ENCODE data around the gene BMAL1.
A peak's percentile ranks its signal among the peaks of the same experiment; 100 is the strongest.

Gene BMAL1

DNA sequence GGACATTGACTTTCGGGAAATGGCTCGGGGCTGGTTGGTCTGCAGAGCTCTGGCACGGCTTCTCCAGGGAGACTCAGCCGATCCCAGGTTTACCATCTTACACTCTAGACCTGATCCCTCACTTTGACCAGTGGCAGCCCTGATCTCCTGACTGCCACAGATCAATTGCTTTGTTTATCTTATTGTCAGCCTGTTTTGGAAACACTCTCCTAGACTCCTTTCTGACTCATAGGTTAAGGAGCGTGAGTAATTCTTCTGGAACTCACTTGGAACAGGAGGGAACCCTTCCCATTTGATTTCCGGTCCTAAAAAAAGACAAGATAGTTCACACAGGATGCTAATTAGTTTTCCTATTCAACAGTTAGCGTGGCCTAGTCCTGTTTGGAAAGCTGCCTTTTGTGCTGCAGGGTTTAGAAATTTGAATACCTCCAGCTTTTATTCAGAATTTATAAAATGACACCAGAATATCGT is 16.0 kb upstream of the BMAL1 start:
- DNase-seq (ENCODE audit: low read depth): no peak

DNA sequence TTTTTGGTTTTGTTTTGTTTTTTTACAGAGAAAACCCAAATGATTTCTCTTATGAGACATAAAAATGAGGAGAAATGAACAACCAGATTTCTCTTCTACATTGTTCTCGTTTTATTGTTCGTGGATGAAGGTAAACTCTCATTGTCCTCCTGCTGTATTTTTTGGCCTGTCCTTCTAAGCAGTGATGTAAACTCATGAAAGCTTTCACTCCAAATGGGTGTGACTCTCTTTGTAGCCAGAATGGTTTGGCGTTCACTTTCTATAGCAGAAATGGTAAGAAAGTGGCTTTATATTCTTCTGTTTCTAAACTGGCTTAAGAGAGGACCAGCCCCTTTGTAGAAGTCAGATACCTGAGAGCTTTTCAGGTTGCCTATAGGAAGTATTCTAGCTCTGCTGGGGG is 15.5 kb upstream of the BMAL1 start:
- DNase-seq (ENCODE audit: low read depth): no peak

DNA sequence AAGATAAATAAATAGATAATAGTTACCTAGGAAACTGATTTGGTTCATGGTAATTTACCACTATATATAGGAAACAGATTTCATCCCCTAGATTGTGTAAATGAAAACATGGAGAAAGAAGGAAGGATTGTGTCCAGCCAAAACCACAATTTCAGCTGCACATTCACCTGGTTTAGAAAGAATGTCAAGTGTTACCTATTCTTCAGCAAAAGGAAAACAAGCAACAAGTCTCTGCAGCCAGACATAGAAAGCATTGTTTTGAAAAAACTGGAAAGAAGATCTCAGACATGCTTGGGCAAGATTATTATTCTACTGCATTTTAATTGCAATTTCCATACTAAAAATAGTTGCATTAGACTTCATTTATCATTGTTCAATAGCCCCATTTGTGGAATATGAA is 8.8 kb upstream of the BMAL1 start:
- no peak for DNase-seq (ENCODE audit: low read depth)

DNA sequence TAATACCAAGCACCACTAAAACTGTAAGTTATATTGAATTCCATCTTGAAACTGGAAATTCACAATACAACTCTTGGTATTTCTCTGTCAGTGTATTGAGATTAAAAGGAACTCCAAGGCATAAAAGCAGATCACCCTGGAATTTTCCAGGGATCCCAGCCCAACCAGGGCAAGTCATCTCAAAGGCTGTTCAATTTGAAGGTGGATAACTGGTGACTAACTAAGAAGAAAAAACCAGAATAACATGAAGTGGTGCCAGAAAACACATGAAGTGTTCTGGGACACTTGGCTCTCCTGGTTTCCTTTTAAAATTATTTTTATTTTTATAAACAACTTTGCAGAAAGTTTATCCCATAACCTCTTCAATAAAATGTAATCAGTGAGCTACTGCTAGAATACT is 7.8 kb upstream of the BMAL1 start:
- no peak for DNase-seq (ENCODE audit: low read depth)

DNA sequence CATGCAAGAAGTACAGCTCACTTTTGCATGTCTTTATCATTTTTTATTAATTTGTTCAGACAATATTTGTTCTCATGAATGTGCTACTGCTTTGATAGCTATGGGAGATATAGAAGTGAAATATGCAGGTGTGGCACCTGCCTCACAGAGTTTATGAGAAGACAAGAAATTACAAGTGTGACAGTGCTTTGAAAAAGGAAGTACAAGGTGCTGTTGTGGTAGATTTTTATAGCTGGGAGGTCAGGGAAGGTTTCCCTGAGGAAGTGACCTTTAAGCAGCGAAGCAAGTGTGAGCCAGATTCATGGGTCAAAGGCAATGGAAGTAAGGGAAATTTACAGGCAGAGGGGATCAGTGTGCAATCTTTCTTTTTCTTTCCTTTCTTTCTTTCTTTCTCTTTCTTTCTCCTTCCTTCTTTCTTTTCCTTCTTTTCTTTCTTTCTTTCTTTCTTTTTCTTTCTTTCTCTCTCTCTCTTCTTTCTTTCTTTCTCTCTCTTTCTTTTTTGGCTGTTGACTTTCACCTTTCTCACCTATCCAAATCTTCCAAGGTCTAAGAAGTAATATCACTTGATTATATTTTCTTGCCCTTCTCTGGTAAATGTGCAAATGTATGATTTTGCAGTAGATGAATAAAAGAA is 6.4 kb upstream of the BMAL1 start:
- no peak for DNase-seq (ENCODE audit: low read depth)

DNA sequence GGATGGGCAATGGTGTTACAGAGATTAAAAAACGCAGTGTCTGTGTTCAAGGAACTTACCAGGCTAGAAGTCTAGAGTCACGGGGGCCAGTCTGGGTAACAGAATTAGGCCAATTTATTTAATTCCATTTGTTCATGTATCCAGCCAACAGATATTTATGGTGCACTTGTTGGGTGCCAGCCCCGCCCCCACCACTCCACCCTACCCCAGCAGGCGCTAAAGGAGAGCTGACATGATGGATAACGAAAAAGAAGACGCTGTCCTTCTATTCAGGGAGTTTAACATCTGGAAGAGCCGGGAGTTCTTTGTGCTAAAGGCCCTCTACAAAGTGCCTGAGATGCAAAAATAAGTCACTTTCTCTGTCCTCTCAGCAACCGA is 1.1 kb upstream of the BMAL1 start:
- no peak for DNase-seq (ENCODE audit: low read depth)

DNA sequence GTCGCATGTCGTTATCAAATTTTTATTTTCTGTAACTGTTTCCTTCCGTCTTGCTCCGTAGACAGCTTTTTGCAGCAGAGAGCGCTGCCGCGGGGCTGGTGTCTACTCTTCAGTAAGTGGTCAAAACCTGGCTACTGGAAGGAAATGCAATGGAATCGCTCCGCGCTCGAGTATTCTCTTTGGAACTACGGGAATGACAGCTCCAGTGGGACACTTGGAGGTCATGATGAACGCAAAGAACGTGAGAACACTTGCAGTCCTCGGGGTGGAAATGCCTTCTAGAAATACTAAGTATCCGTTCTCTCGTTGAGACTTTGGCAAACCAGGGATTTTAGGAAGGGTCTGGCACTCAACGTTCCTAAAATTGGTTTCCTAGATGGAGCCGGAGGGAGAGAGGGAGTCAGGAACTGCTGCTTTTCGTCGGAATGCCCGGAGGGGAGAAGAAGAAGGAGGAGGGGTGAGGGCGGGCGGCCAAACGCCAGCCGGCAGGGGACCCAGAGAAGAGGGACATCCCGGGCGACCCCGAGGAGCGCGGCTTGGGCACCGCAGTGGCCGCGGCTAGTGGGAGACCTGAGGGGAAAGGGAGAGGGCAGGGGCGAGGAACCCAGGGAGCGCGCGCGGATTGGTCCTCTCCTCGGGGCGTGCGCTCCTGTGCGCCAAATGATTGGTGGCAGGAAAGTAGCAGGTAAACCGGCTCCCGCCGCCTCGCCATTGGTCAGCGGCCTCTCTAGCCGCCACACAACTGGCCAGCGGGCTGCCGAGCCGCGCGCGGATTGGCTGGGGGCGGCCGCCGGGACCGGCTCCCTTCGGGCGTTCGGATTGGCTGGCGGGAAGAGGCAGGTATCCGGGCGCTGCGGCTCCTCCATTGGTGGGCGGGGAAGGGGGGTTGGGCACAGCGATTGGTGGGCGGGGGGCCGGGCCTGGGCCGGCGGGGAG is 490 bp upstream of the BMAL1 start:
- DNase-seq (ENCODE audit: low read depth): peak; percentile 97

DNA sequence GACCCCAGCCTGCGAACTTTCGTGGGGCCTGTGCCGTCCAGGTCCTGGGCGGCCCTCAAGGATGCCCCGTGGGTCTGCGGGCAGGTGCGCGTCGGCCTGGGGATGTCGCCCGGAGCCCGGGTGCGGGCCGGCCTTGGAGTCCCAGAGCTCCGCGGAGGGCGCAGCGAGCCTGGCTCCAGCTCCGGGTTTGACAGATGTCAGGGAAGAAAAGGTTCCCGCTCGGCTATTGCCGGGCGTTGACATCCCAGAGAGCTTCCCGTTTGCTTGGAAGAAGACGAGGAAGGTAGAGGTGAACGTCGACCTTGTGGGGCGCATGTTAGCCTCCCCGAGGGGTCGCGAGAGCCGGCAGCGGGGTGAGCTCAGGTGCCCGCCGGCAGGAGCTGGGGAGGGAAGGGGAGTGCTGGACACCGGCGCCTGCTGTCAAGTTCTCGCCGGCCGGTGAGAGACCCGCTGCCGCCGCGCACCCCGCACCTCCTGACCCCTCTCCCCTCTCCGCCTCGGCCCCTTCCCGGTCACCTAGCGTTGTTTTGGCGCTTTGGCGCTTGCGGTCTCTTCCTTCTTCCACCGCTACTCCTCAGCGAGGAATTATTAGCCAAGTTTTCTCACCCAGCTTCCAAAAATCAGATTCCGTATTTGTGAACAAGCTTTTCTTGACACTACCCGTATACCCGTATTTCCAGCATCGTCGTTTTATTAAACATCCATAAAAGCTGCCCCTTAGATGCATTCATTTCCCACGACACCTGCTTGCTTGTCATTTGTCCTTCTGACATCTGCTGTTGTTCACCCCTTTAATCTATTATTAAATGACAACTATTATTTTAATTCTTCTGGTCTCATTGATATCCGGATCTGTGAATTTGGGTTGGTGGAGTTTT is 1.3 kb downstream of the BMAL1 start:
- no peak for DNase-seq (ENCODE audit: low read depth)

DNA sequence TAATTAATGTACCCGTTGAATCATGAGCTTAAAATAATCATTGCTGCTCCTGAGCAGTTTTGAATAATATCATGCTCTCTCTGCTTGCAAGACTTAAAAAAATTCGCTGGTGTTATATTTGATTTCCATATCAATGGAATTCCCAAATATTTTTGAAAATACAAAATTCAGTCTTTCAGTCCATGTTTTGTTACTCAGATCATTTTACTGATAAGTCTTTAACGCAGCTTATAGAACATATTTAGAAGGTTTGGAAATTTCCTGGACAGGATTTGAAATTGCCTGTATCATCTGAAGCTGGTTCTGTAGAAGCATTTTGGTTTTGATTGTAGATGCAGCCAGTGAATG is 1.9 kb downstream of the BMAL1 start:
- DNase-seq (ENCODE audit: low read depth): no peak

DNA sequence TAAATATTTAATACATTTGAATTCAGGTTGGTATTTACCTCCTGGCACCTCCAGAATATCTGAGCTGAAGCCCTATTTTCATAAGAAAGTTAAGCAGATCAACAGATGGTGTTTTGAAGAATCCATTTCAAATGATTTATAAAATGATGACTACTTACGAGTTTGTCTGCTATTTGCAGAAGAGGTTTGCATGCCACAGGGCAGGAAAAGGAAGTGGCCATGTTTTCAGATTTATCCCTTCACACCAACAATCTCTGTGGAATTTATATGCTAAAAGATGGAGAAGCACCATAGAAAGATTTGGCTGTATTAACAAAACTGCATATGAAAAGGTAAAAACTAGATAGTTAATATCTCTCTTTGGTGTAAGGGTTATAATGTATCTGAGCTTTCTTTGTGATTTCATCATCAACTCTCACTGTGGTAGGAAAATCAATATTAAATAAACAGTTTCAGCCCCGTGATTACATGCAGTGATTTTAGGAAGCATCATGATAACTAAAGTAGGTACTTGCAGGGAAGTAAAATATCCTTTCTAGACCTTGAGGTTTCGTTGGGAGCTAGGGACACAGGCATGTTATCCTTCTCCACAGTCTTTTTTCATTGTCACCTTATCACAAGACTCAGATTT is 2.6 kb downstream of the BMAL1 start:
- no peak for DNase-seq (ENCODE audit: low read depth)

DNA sequence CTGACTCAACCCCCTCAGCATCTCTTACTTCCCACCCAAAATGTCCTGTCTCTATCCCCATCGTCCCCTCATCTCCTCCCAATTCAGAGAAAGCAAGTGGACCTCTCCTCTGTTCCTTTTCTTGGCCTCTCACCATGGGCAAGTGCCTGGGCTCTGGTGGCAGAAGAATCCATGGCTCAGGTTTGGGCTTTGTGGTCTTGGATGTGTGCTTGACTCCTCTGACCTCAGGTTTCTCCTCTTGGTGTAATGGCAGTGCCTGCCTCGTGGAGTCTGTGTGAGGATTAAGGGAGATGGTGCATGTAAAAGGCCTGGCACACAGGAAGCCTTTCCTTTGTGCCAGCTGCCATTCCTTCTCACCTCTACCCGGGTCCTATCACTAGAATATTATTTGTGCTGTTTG is 3.2 kb downstream of the BMAL1 start:
- DNase-seq (ENCODE audit: low read depth): no peak

DNA sequence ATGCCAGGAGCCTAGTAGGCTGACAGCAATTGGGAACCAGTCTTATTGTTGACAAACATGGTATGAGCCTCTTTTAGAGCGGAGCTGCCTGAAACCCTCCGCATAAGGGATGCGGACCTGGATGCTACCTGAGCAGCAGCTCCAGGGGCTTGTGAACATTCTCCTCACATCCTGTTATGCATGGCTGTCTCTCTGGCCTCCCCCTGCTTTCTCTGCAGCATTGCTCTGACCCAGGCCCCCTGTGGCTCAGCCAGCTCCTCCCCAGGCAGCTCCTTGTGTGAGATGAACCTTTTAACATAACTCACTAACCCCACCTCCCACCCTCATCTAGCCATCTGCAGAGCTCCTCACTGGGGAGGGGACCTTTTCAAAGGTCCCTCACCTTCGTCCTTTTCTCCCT is 6.0 kb downstream of the BMAL1 start:
- DNase-seq (ENCODE audit: low read depth): no peak

DNA sequence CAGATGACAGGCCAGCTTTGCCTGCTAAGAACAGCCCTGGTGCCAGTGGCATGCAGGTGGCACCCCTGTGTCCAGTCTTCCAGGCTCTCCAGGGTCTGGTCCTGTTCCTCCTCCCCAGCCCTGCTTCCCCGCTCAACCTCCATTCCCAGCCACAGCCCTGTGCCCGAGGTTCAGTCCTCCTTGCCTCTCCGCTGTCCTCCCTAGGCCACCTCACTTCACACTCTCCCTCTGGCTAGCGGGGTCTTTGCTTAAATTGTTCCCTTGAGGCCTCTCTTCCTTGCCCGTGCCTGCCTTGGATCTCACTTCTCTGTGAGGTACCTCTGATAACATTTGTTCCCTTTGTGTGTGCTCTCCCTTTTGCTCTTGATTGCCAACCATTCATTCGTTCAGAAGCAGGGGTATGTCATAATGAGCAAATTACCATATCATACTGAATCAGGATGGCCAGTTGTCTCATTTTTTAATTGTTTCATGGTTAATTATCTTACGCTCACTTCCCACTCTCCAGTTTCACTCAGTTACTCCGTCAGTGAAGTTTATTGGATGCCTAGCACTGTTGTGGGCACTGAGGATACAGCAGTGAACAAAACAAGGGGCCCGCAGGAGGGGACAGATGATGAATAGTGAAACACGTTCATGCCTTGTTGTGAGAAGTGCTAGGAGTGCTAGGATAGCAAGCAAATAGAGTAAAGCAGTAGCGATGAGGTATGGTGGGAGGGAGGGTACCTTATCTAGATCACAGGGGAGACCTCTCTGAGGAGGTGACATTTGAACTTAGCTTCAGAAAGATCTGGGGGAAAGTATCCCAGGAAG is 7.4 kb downstream of the BMAL1 start:
- no peak for DNase-seq (ENCODE audit: low read depth)

DNA sequence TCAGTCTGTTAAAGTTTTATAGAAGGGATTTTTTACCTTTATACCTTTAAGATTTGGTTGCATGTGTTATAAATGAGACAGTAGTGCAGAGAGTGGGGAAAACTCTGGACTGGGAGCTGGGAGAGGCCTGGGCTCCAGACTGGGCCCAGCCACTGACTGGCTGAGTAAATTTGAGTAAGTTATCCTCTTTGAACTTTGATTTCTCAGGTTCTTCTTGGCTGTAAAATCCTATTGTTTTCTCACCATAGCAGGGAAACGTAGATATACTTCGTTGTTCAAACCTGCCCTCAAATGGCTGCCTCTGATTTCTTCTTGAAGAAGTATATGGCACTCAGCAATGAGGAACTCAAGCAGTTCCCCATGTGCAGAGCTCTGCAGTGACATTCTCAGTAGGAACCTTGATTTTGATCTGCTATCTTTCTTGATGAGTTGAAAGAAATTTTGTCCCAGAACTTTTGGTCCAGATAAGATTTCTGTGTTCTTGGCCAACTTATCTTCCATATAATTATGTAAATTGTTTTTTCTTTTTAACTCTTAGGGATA is 8.8 kb downstream of the BMAL1 start:
- DNase-seq (ENCODE audit: low read depth): no peak

DNA sequence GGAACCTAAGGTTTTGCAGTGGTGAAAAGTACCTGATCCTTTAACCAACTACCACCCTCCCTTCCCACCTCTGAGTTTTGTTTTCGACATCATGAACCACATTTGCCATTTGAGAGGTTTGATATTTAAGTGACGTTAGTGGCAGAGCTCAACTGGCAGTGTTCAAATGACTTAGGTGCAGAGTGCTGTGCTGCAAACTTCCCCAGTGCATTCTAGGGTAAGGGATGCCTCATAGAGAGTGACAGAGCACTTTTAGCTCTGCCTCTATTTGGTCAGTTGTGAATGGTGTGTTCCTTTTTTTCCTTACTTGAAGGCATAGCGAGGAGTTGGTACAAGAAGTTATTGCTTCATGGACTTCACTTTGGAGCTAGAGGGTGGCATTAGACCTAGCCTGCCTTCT is 9.4 kb downstream of the BMAL1 start:
- DNase-seq (ENCODE audit: low read depth): peak; percentile 27

DNA sequence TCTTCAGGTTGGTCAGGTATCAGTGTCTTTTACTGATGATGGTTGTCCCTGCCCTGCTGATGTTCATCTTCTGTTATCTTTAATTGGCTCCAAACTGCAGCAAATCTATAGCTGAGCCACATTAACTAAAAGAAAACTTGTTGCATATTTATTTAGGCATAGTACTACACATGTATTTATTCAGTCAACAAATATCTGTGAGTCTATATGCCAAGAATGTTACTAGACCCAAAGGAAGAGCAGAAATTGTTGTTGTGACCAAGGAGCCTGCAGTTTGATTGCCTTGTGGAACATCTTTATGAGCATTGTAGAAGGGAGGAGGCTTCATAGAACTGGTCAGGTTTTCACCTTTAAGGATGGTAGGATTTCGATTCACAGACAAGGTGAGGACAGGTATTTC is 10.1 kb downstream of the BMAL1 start:
- no peak for DNase-seq (ENCODE audit: low read depth)

DNA sequence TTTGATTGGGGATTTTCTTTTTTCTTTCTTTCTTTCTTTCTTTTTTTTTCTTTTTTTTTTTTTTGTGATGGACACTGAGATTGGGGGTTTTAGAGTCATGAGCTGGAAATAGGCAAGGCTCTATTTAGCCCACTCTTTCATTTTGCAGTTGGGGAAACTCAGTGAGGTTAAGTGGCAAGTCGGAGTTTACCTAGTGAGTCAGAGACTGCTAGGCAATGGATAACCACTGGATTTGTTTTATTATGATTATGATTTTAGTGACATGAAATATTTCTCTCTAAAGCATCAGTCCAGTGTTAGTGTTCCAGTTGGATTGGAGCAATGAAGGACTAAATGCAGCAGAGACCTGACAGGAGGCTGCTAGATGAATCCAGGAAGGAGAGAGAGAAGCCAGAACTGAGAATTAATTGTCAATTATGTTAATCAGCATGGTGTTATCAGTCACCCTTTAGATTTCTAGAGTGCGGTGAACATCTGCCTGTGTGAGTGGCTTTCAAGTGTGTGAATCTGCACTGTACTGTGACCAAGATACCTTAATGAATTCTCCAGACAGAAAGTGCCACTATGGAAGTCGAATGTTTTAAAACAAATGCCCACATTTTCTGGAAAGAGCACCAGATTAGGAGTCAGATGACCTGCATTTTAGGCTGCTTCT is 10.9 kb downstream of the BMAL1 start:
- DNase-seq (ENCODE audit: low read depth): no peak

DNA sequence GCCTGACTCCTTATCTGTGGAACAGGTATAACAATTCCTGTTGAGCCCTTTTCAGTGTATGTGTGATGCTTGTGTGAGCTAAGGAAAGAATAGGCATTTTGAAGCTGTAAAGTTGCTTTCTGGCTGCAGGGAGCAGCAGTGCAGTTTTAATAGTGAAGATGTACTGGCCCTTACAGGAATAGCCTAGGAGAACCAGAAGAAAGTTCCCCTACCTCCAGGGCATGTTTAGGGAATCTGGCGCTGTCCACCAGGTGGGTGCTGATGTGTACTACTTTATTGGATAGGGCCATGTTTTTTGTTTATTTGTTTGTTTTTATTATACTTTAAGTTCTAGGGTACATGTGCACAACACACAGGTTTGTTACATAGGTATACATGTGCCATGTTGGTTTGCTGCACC is 11.5 kb downstream of the BMAL1 start:
- DNase-seq (ENCODE audit: low read depth): no peak

DNA sequence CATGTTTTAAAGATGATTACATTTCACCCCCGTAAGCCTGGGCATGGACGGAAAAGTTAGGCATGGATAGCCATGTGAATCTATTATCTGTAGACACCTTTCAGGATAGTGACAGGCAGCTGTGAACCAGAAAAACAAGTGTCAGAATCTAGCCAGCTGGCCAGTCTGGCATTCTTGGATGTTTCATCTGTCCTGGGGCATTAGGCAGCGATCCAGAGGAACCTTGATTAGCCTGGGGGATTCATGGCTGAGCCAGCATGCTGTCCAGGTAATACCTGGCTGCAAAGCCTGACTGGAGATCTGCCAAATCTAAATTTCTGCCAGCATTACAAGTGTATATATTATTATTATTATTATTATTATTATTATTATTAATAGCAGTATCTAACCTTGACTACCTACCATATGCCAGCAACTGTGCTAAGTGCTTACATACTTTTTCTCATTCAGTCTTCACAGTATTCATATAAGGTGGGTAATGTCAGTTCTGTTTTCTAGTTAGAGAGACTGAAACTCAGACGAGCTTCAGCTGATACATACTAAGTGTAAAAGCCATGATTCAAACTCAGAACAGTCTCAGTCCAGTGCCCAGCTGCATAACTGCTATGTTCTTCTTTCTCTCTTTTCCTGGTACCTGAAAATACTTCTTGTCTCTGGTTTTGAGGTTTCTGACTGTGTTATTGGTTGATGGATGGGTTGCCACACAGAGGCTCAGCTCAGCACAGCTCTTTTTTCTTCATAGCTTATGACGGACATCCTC is 12.8 kb downstream of the BMAL1 start:
- DNase-seq (ENCODE audit: low read depth): no peak

DNA sequence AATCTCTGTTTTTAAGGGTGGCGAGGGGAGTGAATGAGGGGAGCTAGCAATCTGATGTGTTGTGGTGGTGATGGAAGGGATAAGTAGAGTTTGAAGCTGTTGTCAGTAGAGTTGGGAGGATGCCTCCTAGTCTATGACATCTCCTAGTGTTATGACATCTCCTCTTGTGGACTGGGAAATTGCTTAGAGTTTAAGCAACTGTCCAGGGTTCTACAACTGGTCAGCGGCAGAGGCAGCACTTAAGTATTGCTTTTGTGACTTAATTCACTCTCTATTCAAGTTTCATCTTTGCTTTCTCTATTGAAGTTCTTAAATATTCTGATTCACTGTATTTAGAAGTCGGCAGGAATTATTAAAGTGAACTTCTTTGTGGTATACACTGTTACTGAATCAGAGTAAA is 13.8 kb downstream of the BMAL1 start:
- no peak for DNase-seq (ENCODE audit: low read depth)
